Measurements from ENCODE around the gene MAGIX.

The MAGIX gene

DNA sequence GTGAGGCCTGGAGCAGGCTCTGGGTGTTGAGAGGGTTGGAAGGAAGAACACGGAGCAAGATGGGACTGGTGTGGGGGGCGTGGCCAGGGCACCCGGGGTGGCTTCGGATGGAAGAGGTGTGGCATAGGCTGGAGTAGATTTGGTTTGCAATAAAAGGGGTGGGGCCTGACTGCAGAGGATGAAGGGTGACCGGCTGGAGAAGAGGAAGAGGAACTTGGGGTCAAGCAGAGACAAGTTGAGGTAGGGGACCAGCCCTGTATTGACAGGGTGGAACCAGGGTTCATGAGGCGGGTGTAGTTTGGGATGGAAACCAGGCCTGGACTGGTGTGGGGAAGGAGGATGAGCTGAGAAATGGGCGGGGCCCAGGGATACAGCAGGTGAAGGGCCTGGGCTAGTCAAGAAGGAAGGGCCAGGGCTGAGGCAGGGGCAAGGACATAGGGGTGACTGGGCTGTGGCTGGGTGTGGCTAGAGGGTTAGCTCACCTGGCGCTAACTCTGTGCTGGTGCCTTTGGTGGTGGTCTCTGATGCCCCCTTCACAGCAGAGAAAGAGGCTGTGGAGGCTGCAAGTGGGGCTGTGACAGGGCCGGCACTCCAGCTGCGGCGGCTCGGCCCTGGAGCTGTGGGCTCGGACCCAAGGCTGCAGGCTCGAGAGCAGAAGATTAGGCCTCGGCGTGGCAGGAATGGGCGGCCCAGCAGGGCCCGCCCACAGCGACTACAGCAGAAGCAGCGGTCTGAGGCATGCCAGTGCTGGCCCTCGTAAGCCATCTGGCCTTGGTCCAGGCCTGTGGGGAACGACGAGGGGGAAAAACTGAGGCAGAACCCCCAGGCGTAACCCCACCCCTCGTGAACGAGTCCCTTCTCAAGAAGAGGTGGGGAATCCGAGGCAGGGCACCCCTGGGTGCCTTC, 14.1 kb downstream of the MAGIX start:
- Histone ChIP-seq H3K27me3 (ENCODE audit: insufficient read depth, low read depth) (no peaks in the 10 kb centered on the region), H3K36me3 (ENCODE audit: insufficient read depth) (no peaks in the 10 kb centered on the region), H3K4me2 (no peak overlapping the region), H3K9ac (no peak overlapping the region), H3K4me1 (ENCODE audit: low read depth, poor library complexity, severe bottlenecking) (peaks cover 16% of the 10 kb centered on the region), H4K20me1 (ENCODE audit: insufficient read depth) (no peaks in the 10 kb centered on the region), H3K79me2 (ENCODE audit: insufficient read depth, low read depth) (peaks cover 17% of the 10 kb centered on the region; the same call in 1 of the 2 replicates), H3K4me3 (IDR thresholded peaks at IDR 0.05; ENCODE audit: insufficient read depth, low read depth, low read length) (no peak overlapping the region), H3K27ac (no peak overlapping the region), H2AFZ (ENCODE audit: low read depth) (no peak overlapping the region)
- TF ChIP-seq, protein P1, sequence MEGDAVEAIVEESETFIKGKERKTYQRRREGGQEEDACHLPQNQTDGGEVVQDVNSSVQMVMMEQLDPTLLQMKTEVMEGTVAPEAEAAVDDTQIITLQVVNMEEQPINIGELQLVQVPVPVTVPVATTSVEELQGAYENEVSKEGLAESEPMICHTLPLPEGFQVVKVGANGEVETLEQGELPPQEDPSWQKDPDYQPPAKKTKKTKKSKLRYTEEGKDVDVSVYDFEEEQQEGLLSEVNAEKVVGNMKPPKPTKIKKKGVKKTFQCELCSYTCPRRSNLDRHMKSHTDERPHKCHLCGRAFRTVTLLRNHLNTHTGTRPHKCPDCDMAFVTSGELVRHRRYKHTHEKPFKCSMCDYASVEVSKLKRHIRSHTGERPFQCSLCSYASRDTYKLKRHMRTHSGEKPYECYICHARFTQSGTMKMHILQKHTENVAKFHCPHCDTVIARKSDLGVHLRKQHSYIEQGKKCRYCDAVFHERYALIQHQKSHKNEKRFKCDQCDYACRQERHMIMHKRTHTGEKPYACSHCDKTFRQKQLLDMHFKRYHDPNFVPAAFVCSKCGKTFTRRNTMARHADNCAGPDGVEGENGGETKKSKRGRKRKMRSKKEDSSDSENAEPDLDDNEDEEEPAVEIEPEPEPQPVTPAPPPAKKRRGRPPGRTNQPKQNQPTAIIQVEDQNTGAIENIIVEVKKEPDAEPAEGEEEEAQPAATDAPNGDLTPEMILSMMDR (conservative IDR thresholded peaks at IDR 0.05; ENCODE audit: low read depth, low read length): no peak

DNA sequence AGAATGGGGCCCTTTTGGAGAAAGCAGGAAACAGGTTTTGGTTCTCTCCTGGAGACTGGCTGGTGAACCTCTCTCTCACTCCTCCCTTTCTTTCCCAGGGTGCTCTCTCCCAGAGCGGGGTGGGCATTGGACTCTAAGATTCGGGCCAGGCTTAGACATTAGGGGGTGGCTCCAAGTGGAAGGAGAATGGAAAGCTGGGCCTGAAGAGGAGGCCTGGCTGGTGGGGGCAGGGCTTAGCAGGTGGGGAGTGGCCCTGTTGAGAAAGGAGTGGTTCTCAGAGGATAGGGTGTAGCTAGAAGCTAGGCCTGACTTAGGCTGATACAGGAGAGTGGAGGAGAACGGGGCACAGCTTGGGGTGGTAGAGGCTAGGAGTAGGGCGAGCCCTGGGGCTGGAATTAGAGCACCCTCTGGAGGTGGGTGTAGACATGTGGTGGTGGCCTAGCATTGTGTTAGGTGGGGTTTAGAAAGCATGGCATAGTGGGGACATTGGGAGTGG, 14.8 kb downstream of the MAGIX start:
- H3K4me2 ChIP-seq: no peak overlapping the region
- no peak overlapping the region for H3K9ac ChIP-seq
- peaks cover 16% of the 10 kb centered on the region for H3K4me1 ChIP-seq (ENCODE audit: low read depth, poor library complexity, severe bottlenecking)
- no peak overlapping the region for H2AFZ ChIP-seq (ENCODE audit: low read depth)
- no peaks in the 10 kb centered on the region for H3K27me3 ChIP-seq (ENCODE audit: insufficient read depth, low read depth)
- no peaks in the 10 kb centered on the region for H3K36me3 ChIP-seq (ENCODE audit: insufficient read depth)
- peaks cover 17% of the 10 kb centered on the region; the same call in 1 of the 2 replicates for H3K79me2 ChIP-seq (ENCODE audit: insufficient read depth, low read depth)
- TF ChIP-seq, protein P1 (conservative IDR thresholded peaks at IDR 0.05; ENCODE audit: low read depth, low read length): no peak
- no peak overlapping the region for H3K4me3 ChIP-seq (IDR thresholded peaks at IDR 0.05; ENCODE audit: insufficient read depth, low read depth, low read length)
- no peak overlapping the region for H3K27ac ChIP-seq
- H4K20me1 ChIP-seq (ENCODE audit: insufficient read depth): no peaks in the 10 kb centered on the region

DNA sequence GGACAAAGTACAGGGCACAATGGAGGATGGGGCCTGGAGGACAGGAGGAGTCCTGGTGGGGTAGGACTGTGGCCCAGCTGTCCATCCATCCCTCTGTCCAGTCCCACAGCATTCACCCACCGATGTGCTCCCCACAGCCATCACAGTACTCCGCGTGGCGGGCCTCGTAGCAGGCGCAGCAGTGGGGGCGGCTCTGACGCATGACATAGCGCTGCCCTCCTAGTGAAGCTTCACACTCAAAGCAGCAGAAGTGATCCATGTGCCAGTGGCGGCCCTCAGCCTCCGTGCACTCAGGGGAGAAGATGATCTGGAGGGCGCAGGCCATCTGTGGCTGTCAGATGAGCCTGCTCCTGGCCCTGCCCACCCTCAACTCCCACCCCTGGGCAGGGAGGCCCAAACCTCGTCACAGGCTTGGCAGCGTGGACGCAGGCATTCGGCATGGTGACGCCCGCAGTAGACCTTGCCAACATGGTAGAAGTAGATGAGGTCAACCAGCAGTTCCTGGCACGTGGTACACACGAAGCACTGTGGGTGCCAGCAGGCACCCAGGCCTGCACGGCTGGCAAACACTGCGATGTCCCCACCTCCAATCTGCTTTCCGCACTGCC, 15.4 kb downstream of the MAGIX start:
- Histone ChIP-seq H3K27me3 (ENCODE audit: insufficient read depth, low read depth) (no peaks in the 10 kb centered on the region), H3K4me2 (no peak overlapping the region), H3K4me3 (IDR thresholded peaks at IDR 0.05; ENCODE audit: insufficient read depth, low read depth, low read length) (no peak overlapping the region), H2AFZ (ENCODE audit: low read depth) (no peak overlapping the region), H3K27ac (no peak overlapping the region), H4K20me1 (ENCODE audit: insufficient read depth) (no peaks in the 10 kb centered on the region), H3K9ac (no peak overlapping the region), H3K36me3 (ENCODE audit: insufficient read depth) (no peaks in the 10 kb centered on the region), H3K4me1 (ENCODE audit: low read depth, poor library complexity, severe bottlenecking) (peaks cover 14% of the 10 kb centered on the region), H3K79me2 (ENCODE audit: insufficient read depth, low read depth) (peaks cover 12% of the 10 kb centered on the region; the same call in 1 of the 2 replicates)
- TF ChIP-seq, protein P1 (conservative IDR thresholded peaks at IDR 0.05; ENCODE audit: low read depth, low read length): no peak

DNA sequence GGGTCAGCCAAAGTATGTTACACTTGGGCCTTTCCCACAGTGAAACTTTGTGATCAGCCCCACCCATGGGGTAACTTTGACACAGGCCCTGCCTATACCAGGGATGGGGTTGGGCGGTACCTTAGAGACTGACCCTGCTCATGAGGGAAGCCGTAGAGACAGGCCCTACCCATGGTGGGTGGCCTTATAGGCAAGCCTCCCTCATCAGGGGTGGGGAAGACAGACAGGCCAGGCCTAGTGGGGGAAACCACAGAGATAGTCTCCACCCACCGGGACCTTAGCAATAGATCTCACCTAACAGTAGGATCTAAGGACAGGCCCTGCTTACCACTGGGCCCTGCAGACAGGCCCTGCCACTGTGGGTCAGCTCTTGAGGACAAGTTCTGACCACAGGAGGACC, 16.0 kb downstream of the MAGIX start:
- Histone ChIP-seq H3K27me3 (ENCODE audit: insufficient read depth, low read depth) (no peaks in the 10 kb centered on the region), H3K4me3 (IDR thresholded peaks at IDR 0.05; ENCODE audit: insufficient read depth, low read depth, low read length) (no peak overlapping the region), H3K9ac (no peak overlapping the region), H3K4me1 (ENCODE audit: low read depth, poor library complexity, severe bottlenecking) (peaks cover 8% of the 10 kb centered on the region), H4K20me1 (ENCODE audit: insufficient read depth) (no peaks in the 10 kb centered on the region), H2AFZ (ENCODE audit: low read depth) (no peak overlapping the region), H3K36me3 (ENCODE audit: insufficient read depth) (no peaks in the 10 kb centered on the region), H3K79me2 (ENCODE audit: insufficient read depth, low read depth) (0 out of 2 replicates have a peak, but pooled peaks cover 7% of the 10 kb centered on the region), H3K4me2 (no peak overlapping the region), H3K27ac (no peak overlapping the region)
- TF ChIP-seq, protein P1 (conservative IDR thresholded peaks at IDR 0.05; ENCODE audit: low read depth, low read length): no peak

All from KMS-11 (cell line).